Measurements from ENCODE around the gene PRKAR1B. TPM values are rescaled to one million over a fixed set of nuclear protein-coding genes. Genes with fewer than 3 reads are reported as not detected.

The PRKAR1B gene
- total RNA-seq, 1 experiment from 2014 or later = 43.3 TPM

- Mint-ChIP-seq H3K36me3 (ENCODE audit: insufficient read depth in 1 of 3, low read depth in 3 of 3) (peaks cover 38 to 63% (median 41%) of the 10 kb centered on the region in 3 experiments), H3K9me3 (peaks cover 24 to 25% of the 10 kb centered on the region in 2 experiments), H3K4me3 (peak overlapping the region; percentile 85 to 96), H3K27ac (no peak overlapping the region), H3K4me1 (peaks cover 15 to 18% of the 10 kb centered on the region in 2 experiments), H3K27me3 (ENCODE audit: low read depth) (no peaks in the 10 kb centered on the region)
- Histone ChIP-seq H3K9ac (ENCODE audit: extremely low read depth, insufficient read length, low read length) (peak overlapping the region; percentile 36), H3K4ac (ENCODE audit: low read depth, low read length) (no peak overlapping the region), H3K9me3 (ENCODE audit: control insufficient read depth, low read depth, low read length) (no peaks in the 10 kb centered on the region), H2AFZ (ENCODE audit: low read length) (no peak overlapping the region), H4K20me1 (ENCODE audit: control insufficient read depth, insufficient read depth, insufficient read length) (no peaks in the 10 kb centered on the region), H4K8ac (replicated peaks; ENCODE audit: insufficient read length, low read depth, low read length) (no peak overlapping the region), H3K23me2 (ENCODE audit: insufficient read length, low read depth, low read length, poor library complexity, severe bottlenecking) (peaks cover 9% of the 10 kb centered on the region), H4K91ac (ENCODE audit: insufficient read length, low read depth, low read length) (no peak overlapping the region), H3K27me3 (ENCODE audit: insufficient read depth, low read length) (no peaks in the 10 kb centered on the region), H2BK20ac (ENCODE audit: low read depth, low read length, poor library complexity, severe bottlenecking) (no peak overlapping the region), H3K79me2 (ENCODE audit: insufficient read depth, low read length) (peaks cover 20% of the 10 kb centered on the region; the same call in 1 of the 2 replicates), H3K79me1 (ENCODE audit: insufficient read depth, low read depth, low read length, poor library complexity, severe bottlenecking) (no peaks in the 10 kb centered on the region), H3K18ac (ENCODE audit: insufficient read length, low read depth, low read length) (no peak overlapping the region), H2BK5ac (ENCODE audit: insufficient read length, low read length) (no peak overlapping the region), H2AK5ac (ENCODE audit: insufficient read length, low read length) (no peak overlapping the region), H3K23ac (ENCODE audit: insufficient read length, low read depth, low read length) (no peak overlapping the region), H3K27ac (ENCODE audit: insufficient read length, low read depth, low read length) (no peak overlapping the region), H2BK120ac (ENCODE audit: low read depth, low read length, poor library complexity, severe bottlenecking) (no peak overlapping the region), H3K56ac (ENCODE audit: insufficient read length, low read depth, low read length) (no peak overlapping the region), H4K5ac (ENCODE audit: insufficient read length, low read depth, low read length) (no peak overlapping the region), H3K4me2 (ENCODE audit: insufficient read depth, insufficient read length, low read length) (peak overlapping the region; percentile 38), H2BK15ac (ENCODE audit: low read depth, low read length) (no peak overlapping the region), H3T11ph (ENCODE audit: low read length) (no peak overlapping the region), H2BK12ac (ENCODE audit: insufficient read length, low read depth, low read length) (no peak overlapping the region), H3K4me1 (ENCODE audit: insufficient read depth, low read length) (no peaks in the 10 kb centered on the region; the same call in 1 of the 2 replicates), H3K14ac (ENCODE audit: insufficient read depth, low read length) (no peak overlapping the region)
- no CpG with 5 or more reads among the region's 9 CpGs for WGBS (ENCODE audit: extremely low coverage, insufficient read length, low lambda C conversion rate)
- no peak for TF ChIP-seq CTCF (conservative IDR thresholded peaks at IDR 0.05)
- no peak for DNase-seq
Measured at GRCh38 chr7:728602-729001, 1.5 kb upstream of the PRKAR1B start.
